Heart left ventricle (tissue), 16 donors: ENCODE measurements around the gene ENTPD8. TPM values are rescaled to one million over a fixed set of nuclear protein-coding genes. Genes with fewer than 3 reads are reported as not detected.

Source experiments
- ATAC-seq, 4 donors: fragments of 200-7000 bp; cut with Tn5 transposase; one replicate each; pipeline ENCODE4 v1.9.1; 2020 to 2022; ENCODE audit warnings: moderate library complexity in 4 of 4, mild to moderate bottlenecking in 3 of 4, moderate number of reproducible peaks in 1 of 4
- DNase-seq, 5 donors: peaks; one replicate each; pipeline ENCODE4 v3.0.0-alpha.2; 2020
- H3K27ac ChIP-seq, 12 donors: fragments of 200-600 bp; sonication (generic) in 4 of 12; one replicate each; pipeline versions ENCODE4 v1.5.0 to v1.8.0; 2016 to 2022; ENCODE audit warnings: mild to moderate bottlenecking in 2 of 12
- H3K27me3 ChIP-seq, 9 donors: fragments of 200-600 bp; sonication (generic) in 2 of 9; one replicate each; pipeline versions ENCODE4 v1.5.1 to v1.8.0; 2016 to 2022; ENCODE audit warnings: mild to moderate bottlenecking in 3 of 9
- H3K36me3 ChIP-seq, 9 donors: fragments of 200-600 bp; sonication (generic) in 2 of 9; one replicate each; pipeline versions ENCODE4 v1.5.0 to v1.8.0; 2018 to 2022; ENCODE audit warnings: mild to moderate bottlenecking in 2 of 9
- H3K4me1 ChIP-seq, 12 donors: fragments of 200-600 bp; sonication (generic) in 4 of 12; one replicate each; pipeline versions ENCODE4 v1.5.0 to v1.8.0; 2016 to 2022; ENCODE audit warnings: mild to moderate bottlenecking in 3 of 12
- H3K4me3 ChIP-seq, 12 donors: fragments of 200-600 bp; sonication (generic) in 4 of 12; one replicate each; pipeline versions ENCODE4 v1.5.0 to v1.8.0; 2017 to 2022; ENCODE audit warnings: mild to moderate bottlenecking in 9 of 12, moderate library complexity in 4 of 12
- H3K9me3 ChIP-seq, 12 donors: fragments of 200-600 bp; sonication (generic) in 4 of 12; one replicate each; pipeline versions ENCODE4 v1.5.0 to v1.8.0; 2016 to 2022; ENCODE audit warnings: mild to moderate bottlenecking in 1 of 12
- POLR2A ChIP-seq, 2 donors: fragments of 450-650 bp; IDR thresholded peaks; one replicate each; pipeline ENCODE4 v1.6.1; 2017; ENCODE audit warnings: antibody characterized with exemption in 2 of 2, mild to moderate bottlenecking in 2 of 2, moderate library complexity in 2 of 2
- WGBS, 4 donors: extraction: QIAGEN DNeasy Blood & Tissue Kit in 2 of 4; methylation state at CpG; one replicate each; pipeline versions ENCODE4 v1.1.5 to v1.1.7; 2013 to 2018; 5-methylcytosine and 5-hydroxymethylcytosine counted together
- intact Hi-C, 10 donors: fragments of 100-400 bp; cut with DNase I; formaldehyde crosslinking; loops; one replicate each; pipeline versions ENCODE4 v1.11.1 to v1.14.2; 2022
- polyA plus RNA-seq, 2 donors: library from polyadenylated mRNA; stranded (reverse); fragments of 200-250 nt; gene quantifications; one replicate each; pipeline ENCODE4 v1.2.3, GENCODE V29; 2013
- total RNA-seq, 9 donors: library from RNA; depleted of rRNA in 2 of 9; stranded (reverse); fragments of >200 nt in 2 of 9; fragmentation: NEBNext Ultra II Directional in 3 of 9; extraction: Animal tissue kit (Norgen Biotek cat#: 25700) in 3 of 9; gene quantifications; one replicate each; pipeline versions ENCODE4 v1.1.0 to v1.2.4, GENCODE V29; 2016 to 2023
- TF ChIP-seq, protein P1 (sequence below), 12 donors: fragments of 200-600 bp; sonication (generic) in 4 of 12; IDR thresholded peaks; one replicate each; pipeline versions ENCODE4 v1.5.0 to v1.8.0; 2018 to 2022; ENCODE audit warnings: antibody characterized with exemption in 12 of 12, mild to moderate bottlenecking in 5 of 12
- donor health status: ischemic (EF 13 %, LVEDD 7.1; RV severe dilation, severe dysfunction).
- donor health status: healthy with polysubstance abuse.
- donor health status: DM: no; HTN: yes; CAD: no.
- donor health status: DM: no; HTN: no; CAD: no.
- donor health status: ischemic (EF 25% LVEDD 6.9; RV normal size, moderate dysfunction).
- donor health status: ischemic (EF 25% LVEDD 5.7; RV mildly dilated, moderate dysfunction).
- donor health status: healthy.
- donor health status: DM: yes; HTN: yes; CAD: no.
- donor health status: ischemic (EF 35%, LVEDD 5.7; RV mildly dilated, moderate dysfunction).
- donor health status: nonischemic (EF 11% LVEDD 7.7; RV severe dilation, severe dysfunction).
- donor health status: DM: yes; HTN: yes; CAD: no.
- donor health status: PGD.
- donor health status: ischemic (EF 29% LVEDD 5.4; RV normal size, mild dysfunction).
- donor health status: nonischemic (EF 23%, LVEDD 6.1; RV moderate dilation, normal function).

ENTPD8 gene
- total and polyA plus RNA-seq, 11 donors = not detected

DNA sequence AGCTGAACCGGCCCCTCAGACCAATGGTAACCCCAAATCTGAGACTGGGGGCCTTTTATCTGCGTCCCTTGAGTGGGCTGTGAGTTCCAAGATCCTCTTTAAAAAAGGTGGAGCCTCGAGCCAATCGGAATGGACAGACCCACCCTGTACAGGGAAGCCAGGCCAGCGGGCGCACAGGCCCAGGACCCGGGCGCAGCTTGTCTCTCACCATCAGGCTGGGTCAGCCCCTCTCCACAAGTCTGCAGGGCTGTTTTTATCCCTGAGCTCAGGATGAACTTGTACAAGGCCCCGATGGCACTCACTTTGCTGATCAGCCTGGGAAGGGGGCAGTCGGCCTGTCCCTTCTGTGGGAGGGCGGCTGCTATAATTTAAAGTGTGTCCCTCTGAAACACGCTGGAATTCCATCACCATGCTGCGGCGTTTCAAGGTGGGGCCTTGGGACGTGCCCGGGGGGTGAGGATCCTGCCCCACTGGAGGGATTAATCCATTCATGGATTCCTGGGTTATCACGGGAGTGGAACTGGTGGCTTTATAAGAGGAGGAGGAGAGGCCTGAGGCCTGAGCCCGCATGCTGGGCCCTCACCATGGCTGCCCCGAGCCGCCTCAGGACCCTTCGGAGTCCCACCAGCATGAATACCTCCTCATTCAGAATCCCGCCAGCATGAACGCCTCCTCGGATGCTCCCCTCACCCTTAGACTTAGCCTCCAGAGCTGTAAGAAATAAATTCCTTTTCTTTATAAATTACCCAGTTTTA lies 32.3 kb downstream of the ENTPD8 start:
- intact Hi-C loops = loop anchor here in 8 of 10 donors (5.0 to 10.0 kb wide), 5 partner anchors 56 to 127 kb away; no protein-coding TSS in a partner anchor
- 91 to 96% (median 94%) methylated on average over 24 of the region's 24 CpGs for WGBS, 4 donors

GRCh38 chr9:137407590-137408300 lies 33.4 kb downstream of the ENTPD8 start:
- ATAC-seq = peak in 3 of 4 donors; percentile 10 to 47 (median 14)
- H3K27ac ChIP-seq = peak overlapping the region in 9 of 12 donors; percentile 18 to 87 (median 76)
- no peak for TF ChIP-seq POLR2A (IDR thresholded peaks at IDR 0.05)
- TF ChIP-seq, protein P1, sequence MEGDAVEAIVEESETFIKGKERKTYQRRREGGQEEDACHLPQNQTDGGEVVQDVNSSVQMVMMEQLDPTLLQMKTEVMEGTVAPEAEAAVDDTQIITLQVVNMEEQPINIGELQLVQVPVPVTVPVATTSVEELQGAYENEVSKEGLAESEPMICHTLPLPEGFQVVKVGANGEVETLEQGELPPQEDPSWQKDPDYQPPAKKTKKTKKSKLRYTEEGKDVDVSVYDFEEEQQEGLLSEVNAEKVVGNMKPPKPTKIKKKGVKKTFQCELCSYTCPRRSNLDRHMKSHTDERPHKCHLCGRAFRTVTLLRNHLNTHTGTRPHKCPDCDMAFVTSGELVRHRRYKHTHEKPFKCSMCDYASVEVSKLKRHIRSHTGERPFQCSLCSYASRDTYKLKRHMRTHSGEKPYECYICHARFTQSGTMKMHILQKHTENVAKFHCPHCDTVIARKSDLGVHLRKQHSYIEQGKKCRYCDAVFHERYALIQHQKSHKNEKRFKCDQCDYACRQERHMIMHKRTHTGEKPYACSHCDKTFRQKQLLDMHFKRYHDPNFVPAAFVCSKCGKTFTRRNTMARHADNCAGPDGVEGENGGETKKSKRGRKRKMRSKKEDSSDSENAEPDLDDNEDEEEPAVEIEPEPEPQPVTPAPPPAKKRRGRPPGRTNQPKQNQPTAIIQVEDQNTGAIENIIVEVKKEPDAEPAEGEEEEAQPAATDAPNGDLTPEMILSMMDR (IDR thresholded peaks at IDR 0.05) = no peak
- peak; percentile 61 to 72 (median 67) for DNase-seq
- H3K9me3 ChIP-seq = no peaks in the 10 kb centered on the region
- peak overlapping the region in 11 of 12 donors; percentile 23 to 57 (median 50) for H3K4me3 ChIP-seq
- intact Hi-C loops = loop anchor here (2.0 to 10.0 kb wide), 7 partner anchors 55 to 125 kb away; partner anchors contain the start of gene NRARP (in 2 of the 10)
- H3K36me3 ChIP-seq = no peaks in the 10 kb centered on the region
- WGBS, 4 donors = 45 to 65% (median 64%) methylated on average over 20 to 31 of the region's 31 CpGs
- H3K4me1 ChIP-seq = peaks cover 4 to 57% (median 36%) of the 10 kb centered on the region in 12 donors
- H3K27me3 ChIP-seq = peaks cover 0 to 15% (median 0%) of the 10 kb centered on the region in 9 donors

More for the DNA sequence above, 32.3 kb downstream of the ENTPD8 start:
- Histone ChIP-seq H3K27ac (peak overlapping the region in 1 of 12 donors; percentile 87), H3K36me3 (no peaks in the 10 kb centered on the region), H3K27me3 (peaks cover 0 to 15% (median 0%) of the 10 kb centered on the region in 9 donors), H3K4me1 (peaks cover 4 to 60% (median 38%) of the 10 kb centered on the region in 12 donors), H3K4me3 (no peak overlapping the region), H3K9me3 (no peaks in the 10 kb centered on the region)
- ATAC-seq (no peak), DNase-seq (peak in 1 of 5 donors; percentile 33)
- TF ChIP-seq, protein P1 (IDR thresholded peaks at IDR 0.05) = no peak
- TF ChIP-seq POLR2A (IDR thresholded peaks at IDR 0.05) = no peak

- peak; percentile 21 to 89 (median 83) for ATAC-seq
- Histone ChIP-seq H3K4me3 (peak overlapping the region in 11 of 12 donors; percentile 23 to 57 (median 50)), H3K9me3 (no peaks in the 10 kb centered on the region), H3K27me3 (peaks cover 0 to 15% (median 0%) of the 10 kb centered on the region in 9 donors), H3K27ac (peak overlapping the region in 11 of 12 donors; percentile 18 to 87 (median 72)), H3K4me1 (peaks cover 0 to 50% (median 30%) of the 10 kb centered on the region in 12 donors), H3K36me3 (no peaks in the 10 kb centered on the region)
- intact Hi-C loops = loop anchor here (2.0 to 10.0 kb wide), 7 partner anchors 55 to 125 kb away; partner anchors contain the start of gene NRARP (in 2 of the 10)
- no peak for TF ChIP-seq POLR2A (IDR thresholded peaks at IDR 0.05)
- TF ChIP-seq, protein P1 (IDR thresholded peaks at IDR 0.05) = peak; percentile 74 to 93 (median 87)
- 1 to 14% (median 3%) methylated on average over 7 to 63 of the region's 63 CpGs for WGBS, 4 donors
- DNase-seq = peak; percentile 69 to 89 (median 80)
Measured at GRCh38 chr9:137406876-137407589, 34.1 kb downstream of the ENTPD8 start.
